SK-N-SH treated with all-trans-retinoic acid at 6 μM for 48 hours (cell line): ENCODE data around the gene STEAP2.

Experiments
- ATAC-seq: fragments of 200-7000 bp; cut with Tn5 transposase; 3 replicates; pipeline ENCODE4 v1.9.1; 2020; ENCODE audit warnings: mild to moderate bottlenecking, moderate library complexity
- ARNTL ChIP-seq: fragments of 450-650 bp; formaldehyde crosslinking; IDR thresholded peaks from 2 replicates; pipeline ENCODE4 v1.5.0; 2020; ENCODE audit warnings: low read depth, mild to moderate bottlenecking, moderate library complexity, borderline replicate concordance
- CREB5 ChIP-seq: fragments of 250-450 bp; sonication (Bioruptor Pico); IDR thresholded peaks from 2 replicates; pipeline ENCODE4 v1.5.1; 2020; ENCODE audit warnings: low read depth, mild to moderate bottlenecking, moderate library complexity
- CSDC2 ChIP-seq: fragments of 250-450 bp; sonication (Bioruptor Pico); IDR thresholded peaks from 2 replicates; pipeline ENCODE4 v1.5.0; 2020; ENCODE audit warnings: mild to moderate bottlenecking, moderate library complexity
- CSRNP3 ChIP-seq: fragments of 250-450 bp; sonication (Bioruptor Pico); IDR thresholded peaks from 2 replicates; pipeline ENCODE4 v1.5.1; 2021; ENCODE audit warnings: mild to moderate bottlenecking, moderate library complexity
- ESRRG ChIP-seq: fragments of 250-450 bp; sonication (Bioruptor Pico); IDR thresholded peaks from 2 replicates; pipeline ENCODE4 v1.6.1; 2021; ENCODE audit warnings: mild to moderate bottlenecking
- GLIS3 ChIP-seq: fragments of 250-450 bp; sonication (Bioruptor Pico); IDR thresholded peaks from 2 replicates; pipeline ENCODE4 v1.5.0; 2020; ENCODE audit warnings: mild to moderate bottlenecking, moderate library complexity
- ISL1 ChIP-seq: fragments of 250-450 bp; sonication (Bioruptor Pico); IDR thresholded peaks from 2 replicates; pipeline ENCODE4 v2.1.2; 2022; ENCODE audit warnings: mild to moderate bottlenecking, moderate library complexity
- OSR1 ChIP-seq: fragments of 250-450 bp; sonication (Bioruptor Pico); IDR thresholded peaks from 2 replicates; pipeline ENCODE4 v1.8.0; 2022; ENCODE audit warnings: moderate library complexity, mild to moderate bottlenecking, inconsistent platforms
- PATZ1 ChIP-seq: fragments of 250-450 bp; sonication (Bioruptor Pico); IDR thresholded peaks from 2 replicates; pipeline ENCODE4 v1.8.0; 2020; ENCODE audit warnings: mild to moderate bottlenecking, moderate library complexity, borderline replicate concordance
- POU6F1 ChIP-seq: fragments of 250-450 bp; sonication (Bioruptor Pico); IDR thresholded peaks from 2 replicates; pipeline ENCODE4 v1.8.0; 2021; ENCODE audit warnings: low read depth, mild to moderate bottlenecking, moderate library complexity, borderline replicate concordance
- PPARA ChIP-seq: fragments of 250-450 bp; sonication (Bioruptor Pico); IDR thresholded peaks from 2 replicates; pipeline ENCODE4 v1.5.0; 2020; ENCODE audit warnings: mild to moderate bottlenecking, borderline replicate concordance
- RARB ChIP-seq: fragments of 250-450 bp; sonication (Bioruptor Pico); IDR thresholded peaks from 2 replicates; pipeline ENCODE4 v1.8.0; 2021; ENCODE audit warnings: mild to moderate bottlenecking, moderate library complexity
- SNAI2 ChIP-seq: fragments of 250-450 bp; sonication (Bioruptor Pico); IDR thresholded peaks from 2 replicates; pipeline ENCODE4 v1.5.0; 2020; ENCODE audit warnings: mild to moderate bottlenecking, moderate library complexity
- TOX ChIP-seq: fragments of 250-450 bp; sonication (Bioruptor Pico); IDR thresholded peaks from 2 replicates; pipeline ENCODE4 v1.8.0; 2021; ENCODE audit warnings: mild to moderate bottlenecking, moderate library complexity, borderline replicate concordance
- TSHZ2 ChIP-seq: fragments of 250-450 bp; sonication (Bioruptor Pico); IDR thresholded peaks from 2 replicates; pipeline ENCODE4 v1.5.0; 2020; ENCODE audit warnings: mild to moderate bottlenecking, moderate library complexity
- ZC3H10 ChIP-seq: fragments of 250-450 bp; sonication (Bioruptor Pico); IDR thresholded peaks from 2 replicates; pipeline ENCODE4 v1.5.1; 2021; ENCODE audit warnings: mild to moderate bottlenecking, moderate library complexity
- ZFP3 ChIP-seq: fragments of 250-450 bp; sonication (Bioruptor Pico); IDR thresholded peaks from 2 replicates; pipeline ENCODE4 v1.5.0; 2020; ENCODE audit warnings: mild to moderate bottlenecking, moderate library complexity
- ZFP30 ChIP-seq: fragments of 450-650 bp; formaldehyde crosslinking; IDR thresholded peaks from 2 replicates; pipeline ENCODE4 v1.5.0; 2022; ENCODE audit warnings: mild to moderate bottlenecking, moderate library complexity
- ZNF70 ChIP-seq: fragments of 450-650 bp; formaldehyde crosslinking; IDR thresholded peaks from 2 replicates; pipeline ENCODE4 v1.5.0; 2020; ENCODE audit warnings: mild to moderate bottlenecking, moderate library complexity
- ZNF8 ChIP-seq: fragments of 450-650 bp; formaldehyde crosslinking; IDR thresholded peaks from 2 replicates; pipeline ENCODE4 v1.5.0; 2020; ENCODE audit warnings: mild to moderate bottlenecking, moderate library complexity

Gene STEAP2

GRCh38 chr7:90269163-90269562, 57.6 kb downstream of the STEAP2 start (continued):
- no peak for TF ChIP-seq CREB5 (CRISPR knock-in tag)
- TF ChIP-seq, all 23 proteins: peak for 0

- ATAC-seq: no peak
- TF ChIP-seq TSHZ2: no peak
- no peak for TF ChIP-seq ZFP30 (CRISPR knock-in tag)
- no peak for TF ChIP-seq ZC3H10 (CRISPR knock-in tag)
- TF ChIP-seq ESRRG: no peak
- no peak for TF ChIP-seq GLIS3 (CRISPR knock-in tag)
- TF ChIP-seq CSDC2 (CRISPR knock-in tag): no peak
- TF ChIP-seq PATZ1 (CRISPR knock-in tag): no peak
- TF ChIP-seq PPARA (CRISPR knock-in tag): no peak
- TF ChIP-seq CSRNP3: no peak
- no peak for TF ChIP-seq RARB (CRISPR knock-in tag)
Measured at GRCh38 chr7:90270431-90271178, 59.1 kb downstream of the STEAP2 start.

- ATAC-seq: peak; percentile 95
- TF ChIP-seq ZC3H10 (CRISPR knock-in tag) (no peak), ZNF70 (CRISPR knock-in tag) (no peak), TOX (CRISPR knock-in tag) (peak; percentile 95), RARB (CRISPR knock-in tag) (no peak), OSR1 (no peak)
Measured at GRCh38 chr7:90271753-90272152, 60.2 kb downstream of the STEAP2 start.

- TF ChIP-seq ISL1 (CRISPR knock-in tag) (no peak), GLIS3 (CRISPR knock-in tag) (no peak), PPARA (CRISPR knock-in tag) (no peak), ZNF8 (CRISPR knock-in tag) (no peak), ESRRG (no peak), CREB5 (CRISPR knock-in tag) (no peak), ZFP30 (CRISPR knock-in tag) (no peak), ZFP3 (CRISPR knock-in tag) (no peak), POU6F1 (CRISPR knock-in tag) (no peak), SNAI2 (no peak), PATZ1 (CRISPR knock-in tag) (no peak), RARB (CRISPR knock-in tag) (no peak), TOX (CRISPR knock-in tag) (no peak), ARNTL (CRISPR knock-in tag) (no peak)
Measured at GRCh38 chr7:90272242-90272641, 60.7 kb downstream of the STEAP2 start.

More at GRCh38 chr7:90272242-90272641, 60.7 kb downstream of the STEAP2 start:
- ATAC-seq: peak; percentile 18; the same call in 1 of the 3 replicates
